Epidermal melanocyte (primary cell): ENCODE measurements around the gene SLC66A1.

ENCODE experiments used
- DNase-seq: peaks from one replicate; pipeline ENCODE4 v3.0.0; 2011; ENCODE audit warnings: low spot score; ENCODE audit not compliant: insufficient read length

SLC66A1 gene

DNA sequence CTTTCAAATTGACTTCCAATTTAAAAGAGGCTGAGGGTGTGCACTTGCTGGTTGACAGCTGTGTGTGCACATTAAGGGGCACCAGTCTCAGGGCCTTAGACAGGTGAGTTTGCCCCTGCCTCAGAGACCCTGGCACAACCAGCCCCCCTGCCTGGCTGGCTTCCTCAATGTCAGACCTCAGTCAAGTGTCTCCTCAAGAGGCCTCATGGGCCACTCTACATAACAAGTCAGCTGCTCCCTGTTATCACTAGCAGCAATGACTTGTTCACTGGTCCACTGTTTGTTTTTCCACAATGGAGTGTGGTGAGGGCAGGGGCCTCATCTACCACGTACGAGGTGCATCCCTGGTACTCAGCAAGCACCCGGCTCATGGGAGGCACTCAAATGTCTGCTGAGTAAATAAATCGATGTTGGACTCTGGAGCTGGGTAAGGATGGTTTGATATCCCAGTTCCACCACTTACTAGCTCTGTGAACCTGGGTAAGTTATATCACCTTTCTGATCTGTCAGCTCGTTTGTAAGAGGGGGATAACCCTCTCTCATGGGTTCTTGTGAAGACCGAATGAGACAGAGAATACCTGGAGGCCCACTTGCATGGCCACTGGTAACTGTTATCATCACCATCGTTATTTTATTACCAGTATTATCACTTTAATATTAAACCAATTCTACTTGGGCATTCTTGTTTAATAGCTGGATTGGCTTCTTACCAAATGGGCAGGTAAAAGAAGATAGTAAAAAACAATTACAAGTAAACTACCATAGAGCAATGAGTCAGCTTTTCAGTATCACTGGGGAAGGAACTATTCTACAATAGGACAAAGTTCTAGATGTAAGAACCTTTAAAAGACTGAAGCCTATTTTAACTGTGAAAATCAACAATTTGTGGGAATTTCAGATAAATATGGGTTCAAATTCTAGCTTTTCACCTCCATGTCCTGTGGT is 64.6 kb downstream of the SLC66A1 start:
- DNase-seq, result no peak

DNA sequence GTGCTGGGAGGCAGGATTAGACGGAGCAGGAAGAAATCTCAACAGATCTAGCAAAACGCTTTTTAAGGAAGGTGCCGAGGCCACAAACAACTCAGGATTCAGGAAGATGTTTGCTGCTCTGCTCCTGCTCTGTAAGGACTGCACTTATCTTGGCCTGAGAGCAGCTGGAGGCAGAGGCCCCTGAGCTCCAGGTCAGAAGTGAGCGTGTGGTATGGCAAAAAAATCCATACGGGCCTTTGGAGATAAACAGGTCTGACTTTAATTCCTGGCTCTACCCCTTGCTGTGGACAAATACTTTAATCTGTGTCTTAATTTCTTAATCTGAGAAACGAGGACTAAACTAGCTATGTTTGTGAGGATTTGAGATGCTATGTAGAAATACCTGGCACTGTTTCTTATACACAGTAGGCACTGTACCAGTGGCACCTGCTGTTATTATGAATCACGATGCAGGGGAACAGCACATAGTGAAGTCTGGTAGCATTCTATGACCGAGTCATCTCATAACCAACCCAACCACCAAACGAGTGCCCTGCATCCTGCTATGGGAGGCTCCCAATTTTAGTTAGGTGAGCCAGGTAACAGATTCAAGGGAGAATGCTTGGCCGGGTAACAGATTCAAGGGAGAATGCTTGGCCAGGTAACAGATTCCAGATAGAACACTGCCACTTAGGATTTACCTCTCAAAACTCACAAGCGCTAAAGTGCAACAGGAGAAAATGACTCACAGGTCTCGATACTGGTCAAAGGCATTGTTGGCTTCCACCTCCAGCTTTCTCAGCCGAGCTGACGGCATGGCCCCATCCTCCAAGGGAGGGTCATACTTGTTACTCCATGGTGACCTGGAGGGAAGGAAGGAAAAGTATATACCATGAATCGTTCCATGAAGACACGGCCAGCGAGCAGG is 65.9 kb downstream of the SLC66A1 start:
- DNase-seq, result no peak
